Prostate gland (tissue), 2 donors: ENCODE results near the gene GPR180. TPM values are rescaled to one million over a fixed set of nuclear protein-coding genes. Genes with fewer than 3 reads are reported as not detected.
A peak's percentile ranks its signal among the peaks of the same experiment; 100 is the strongest.

Source experiments
- DNase-seq: peaks from one replicate; pipeline ENCODE4 v3.0.0-alpha.2; 2019; ENCODE audit warnings: low spot score
- H3K27ac ChIP-seq, 2 donors: fragments of 200-600 bp; sonication (generic); 2 replicates each; pipeline ENCODE4 v1.5.1; 2017 to 2019
- H3K27me3 ChIP-seq: fragments of 200-600 bp; sonication (generic); replicated peaks from 2 replicates; pipeline ENCODE4 v1.5.1; 2019; ENCODE audit not compliant: insufficient read depth
- H3K36me3 ChIP-seq, 2 donors: fragments of 200-600 bp; sonication (generic); 1 replicate in 1 of 2; 2 replicates in 1 of 2; pipeline versions ENCODE4 v1.5.1 to v1.8.1; 2017 to 2019
- H3K4me1 ChIP-seq: fragments of 200-600 bp; sonication (generic); replicated peaks from 2 replicates; pipeline ENCODE4 v1.5.1; 2019
- H3K4me3 ChIP-seq, 2 donors: fragments of 200-600 bp; sonication (generic); 2 replicates each; pipeline ENCODE4 v1.5.1; 2017 to 2019
- H3K9me3 ChIP-seq: fragments of 200-600 bp; sonication (generic); 2 replicates; pipeline ENCODE4 v1.5.1; 2017
- POLR2A ChIP-seq: fragments of 450-650 bp; IDR thresholded peaks from one replicate; pipeline ENCODE4 v1.6.1; 2016; ENCODE audit warnings: antibody characterized with exemption, mild to moderate bottlenecking
- POLR2AphosphoS5 ChIP-seq: sonication (generic); formaldehyde crosslinking; IDR thresholded peaks from one replicate; pipeline ENCODE4 v1.6.1; 2017; ENCODE audit warnings: antibody characterized with exemption
- WGBS: methylation state at CpG from one replicate; pipeline ENCODE4 v1.1.5; 2018; 5-methylcytosine and 5-hydroxymethylcytosine counted together
- intact Hi-C: fragments of 100-400 bp; cut with DNase I; formaldehyde crosslinking; loops from one replicate; pipeline ENCODE4 v1.14.2; 2022
- total RNA-seq, 2 donors: library from RNA; depleted of rRNA; stranded (reverse); fragments of >200 nt; gene quantifications; one replicate each; pipeline ENCODE4 v1.1.0, GENCODE V29; 2016
- TF ChIP-seq, protein P1 (sequence below), 4 experiments: fragments of 200-600 bp in 2 of 4; fragments of 450-650 bp in 2 of 4; sonication (generic) in 2 of 4; IDR thresholded peaks; 1 replicate in 3 of 4; 2 replicates in 1 of 4; pipeline ENCODE4 v1.5.1; 2016 to 2019; ENCODE audit warnings: antibody characterized with exemption in 4 of 4, mild to moderate bottlenecking in 2 of 4, moderate library complexity in 2 of 4

The GPR180 gene
- total RNA-seq, 2 donors from 2014 or later: 2.7 to 5.4 TPM

DNA sequence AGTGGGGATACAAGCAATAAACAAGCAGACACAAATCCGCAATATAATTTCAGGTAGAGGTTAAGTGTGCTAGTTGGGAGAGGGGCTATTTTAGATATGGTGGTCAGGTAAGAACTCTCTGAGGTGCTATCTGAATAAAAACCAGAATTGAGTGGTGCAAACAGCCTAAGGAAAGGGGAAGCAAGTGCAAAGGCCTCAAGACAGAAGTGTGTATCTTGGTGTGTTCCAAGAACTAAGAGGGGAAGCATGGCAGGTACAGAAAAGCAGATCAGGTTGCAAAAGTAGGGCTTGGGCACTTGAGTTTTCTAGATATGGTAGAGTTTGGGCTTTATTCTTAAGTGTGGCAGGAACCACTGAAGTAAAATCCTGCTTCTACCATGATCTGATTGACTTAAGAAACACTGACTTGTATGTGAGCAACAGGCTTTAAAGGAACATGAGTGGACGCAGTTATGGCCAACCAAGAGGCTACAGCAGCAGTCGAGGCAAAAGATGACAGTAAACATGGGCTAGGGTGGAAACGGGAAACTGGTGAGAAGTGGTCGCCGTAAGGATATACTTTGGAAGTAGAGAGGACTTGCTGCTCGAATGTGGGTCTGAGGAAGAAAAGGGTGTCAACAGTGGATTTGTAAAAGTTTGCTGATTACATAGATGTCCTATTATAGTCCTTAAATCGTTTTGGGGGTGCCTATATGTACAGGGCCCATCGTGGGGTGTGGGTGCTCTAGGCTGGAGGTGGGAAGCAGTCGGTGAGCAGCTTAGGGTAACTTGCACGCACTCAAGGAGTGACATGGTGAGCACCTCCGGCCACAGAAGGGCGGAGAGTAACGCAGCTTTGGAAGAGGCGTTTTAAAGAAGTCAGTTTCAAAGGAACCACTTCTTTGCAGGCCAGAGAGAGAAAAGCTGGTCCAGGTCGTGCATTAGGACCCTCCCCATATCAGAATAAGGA, 6.4 kb upstream of the GPR180 start:
- intact Hi-C loops: no loop called here
- peak overlapping the region; percentile 62 to 72 for H3K4me3 ChIP-seq
- no peaks in the 10 kb centered on the region for H3K27me3 ChIP-seq
- no peak for DNase-seq
- H3K36me3 ChIP-seq: no peaks in the 10 kb centered on the region
- H3K27ac ChIP-seq: peak overlapping the region; percentile 77 to 80
- no peak for TF ChIP-seq POLR2A
- TF ChIP-seq POLR2AphosphoS5: no peak
- TF ChIP-seq, protein P1, sequence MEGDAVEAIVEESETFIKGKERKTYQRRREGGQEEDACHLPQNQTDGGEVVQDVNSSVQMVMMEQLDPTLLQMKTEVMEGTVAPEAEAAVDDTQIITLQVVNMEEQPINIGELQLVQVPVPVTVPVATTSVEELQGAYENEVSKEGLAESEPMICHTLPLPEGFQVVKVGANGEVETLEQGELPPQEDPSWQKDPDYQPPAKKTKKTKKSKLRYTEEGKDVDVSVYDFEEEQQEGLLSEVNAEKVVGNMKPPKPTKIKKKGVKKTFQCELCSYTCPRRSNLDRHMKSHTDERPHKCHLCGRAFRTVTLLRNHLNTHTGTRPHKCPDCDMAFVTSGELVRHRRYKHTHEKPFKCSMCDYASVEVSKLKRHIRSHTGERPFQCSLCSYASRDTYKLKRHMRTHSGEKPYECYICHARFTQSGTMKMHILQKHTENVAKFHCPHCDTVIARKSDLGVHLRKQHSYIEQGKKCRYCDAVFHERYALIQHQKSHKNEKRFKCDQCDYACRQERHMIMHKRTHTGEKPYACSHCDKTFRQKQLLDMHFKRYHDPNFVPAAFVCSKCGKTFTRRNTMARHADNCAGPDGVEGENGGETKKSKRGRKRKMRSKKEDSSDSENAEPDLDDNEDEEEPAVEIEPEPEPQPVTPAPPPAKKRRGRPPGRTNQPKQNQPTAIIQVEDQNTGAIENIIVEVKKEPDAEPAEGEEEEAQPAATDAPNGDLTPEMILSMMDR (IDR thresholded peaks at IDR 0.05): no peak
- 6% methylated on average over 16 of the region's 16 CpGs for WGBS
- H3K9me3 ChIP-seq: no peaks in the 10 kb centered on the region
- no peaks in the 10 kb centered on the region for H3K4me1 ChIP-seq

DNA sequence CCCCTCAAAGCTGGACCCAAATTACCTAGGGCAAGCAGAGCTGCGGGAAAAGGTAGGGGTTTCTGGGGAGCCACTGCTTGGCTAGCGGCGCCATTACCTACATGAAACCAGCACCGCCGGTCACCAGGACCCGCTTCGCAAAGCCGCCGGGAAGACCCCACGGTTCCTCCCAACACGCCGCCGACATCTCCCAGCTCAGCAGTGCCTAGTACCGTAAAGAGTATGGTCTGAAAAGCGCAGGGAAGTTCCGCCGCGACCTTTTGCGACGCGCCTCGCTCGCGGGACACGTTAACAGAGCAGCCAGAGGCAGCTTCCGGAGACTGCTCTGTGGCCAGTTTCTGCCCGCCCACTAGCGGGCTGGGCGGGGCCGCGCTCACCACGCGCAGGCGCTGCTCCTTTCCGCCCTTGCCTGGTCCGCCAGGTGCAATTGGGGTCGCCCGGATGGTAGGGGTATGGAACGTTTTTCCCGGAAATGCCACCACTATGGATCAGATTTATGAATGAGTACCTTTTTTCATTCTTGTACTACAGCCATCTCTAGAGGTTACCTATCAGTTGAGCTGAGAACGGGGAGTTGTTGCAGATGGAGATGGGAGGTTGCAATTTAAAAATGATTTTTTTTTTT, 5.6 kb upstream of the GPR180 start, which contains the start of gene TGDS:
Gene TGDS (minus strand): TSS at position 203 of the 625 bp plus-strand sequence. CDS start 16 bp downstream, at position 187.
- Histone ChIP-seq H3K4me1 (no peaks in the 10 kb centered on the region), H3K4me3 (peak within 1 kb of the TSS; percentile 62 to 72), H3K27ac (peak within 1 kb of the TSS; percentile 77 to 80), H3K36me3 (no peaks in the 10 kb centered on the region), H3K27me3 (no peaks in the 10 kb centered on the region), H3K9me3 (no peaks in the 10 kb centered on the region)
- peak; percentile 91 for TF ChIP-seq POLR2A
- TF ChIP-seq, protein P1 (IDR thresholded peaks at IDR 0.05): peak in 3 of 4 experiments; percentile 18 to 42 (median 36)
- peak; percentile 93 for TF ChIP-seq POLR2AphosphoS5
- peak; percentile 88 for DNase-seq
- under 1% methylated on average over 41 of the region's 41 CpGs for WGBS
- intact Hi-C loops: no loop called here

DNA sequence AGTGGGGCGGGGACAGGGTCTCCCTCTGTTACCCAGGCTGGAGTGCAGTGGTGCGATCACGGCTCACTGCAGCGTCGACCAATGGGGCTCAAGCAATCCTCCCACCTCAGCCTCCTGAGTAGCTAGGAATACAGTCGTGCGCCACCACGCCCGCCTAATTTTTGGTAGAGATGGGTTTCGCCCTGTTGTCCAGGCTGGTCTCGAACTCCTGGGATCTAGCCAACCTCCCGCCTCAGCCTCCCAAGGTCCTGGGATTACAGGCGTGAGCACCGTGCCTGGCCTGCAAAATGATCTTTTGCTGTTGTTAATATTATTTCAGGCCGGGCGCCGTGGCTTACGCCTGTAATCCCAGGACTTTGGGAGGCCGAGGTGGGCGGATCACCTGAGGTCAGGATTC, 5.1 kb upstream of the GPR180 start:
- TF ChIP-seq, protein P1 (IDR thresholded peaks at IDR 0.05): no peak
- no peak for TF ChIP-seq POLR2AphosphoS5
- TF ChIP-seq POLR2A: no peak
- no peaks in the 10 kb centered on the region for H3K4me1 ChIP-seq
- peak overlapping the region; percentile 62 to 72 for H3K4me3 ChIP-seq
- intact Hi-C loops: no loop called here
- H3K27ac ChIP-seq: peak overlapping the region; percentile 77 to 80
- H3K9me3 ChIP-seq: no peaks in the 10 kb centered on the region
- no peak for DNase-seq
- H3K27me3 ChIP-seq: no peaks in the 10 kb centered on the region
- WGBS: 75% methylated on average over 20 of the region's 20 CpGs
- H3K36me3 ChIP-seq: no peaks in the 10 kb centered on the region

DNA sequence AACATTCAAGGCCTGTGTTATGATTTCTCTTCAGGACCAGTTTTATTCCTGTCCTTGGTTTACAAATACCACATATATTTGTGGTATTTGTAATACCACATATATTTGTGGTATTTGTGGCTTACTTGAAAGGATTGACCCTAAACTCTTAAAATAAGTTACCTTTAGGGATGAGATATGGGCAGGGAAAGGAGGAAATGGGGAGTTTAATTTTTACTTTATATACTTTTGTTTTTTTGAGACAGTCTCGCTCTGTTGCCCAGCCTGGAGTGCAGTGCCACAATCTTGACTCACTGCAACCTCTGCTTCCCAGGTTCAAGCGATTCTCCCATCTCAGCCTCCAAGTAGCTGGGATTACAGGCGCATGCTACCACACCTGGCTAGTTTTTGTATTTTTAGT, 3.4 kb upstream of the GPR180 start:
- TF ChIP-seq POLR2AphosphoS5: no peak
- TF ChIP-seq, protein P1 (IDR thresholded peaks at IDR 0.05): no peak
- no peak for TF ChIP-seq POLR2A
- Histone ChIP-seq H3K27ac (no peak overlapping the region), H3K36me3 (no peaks in the 10 kb centered on the region), H3K9me3 (no peaks in the 10 kb centered on the region), H3K4me1 (no peaks in the 10 kb centered on the region), H3K4me3 (no peak overlapping the region), H3K27me3 (no peaks in the 10 kb centered on the region)
- DNase-seq: no peak
- intact Hi-C loops: no loop called here
- WGBS: 100% methylated on average over 3 of the region's 3 CpGs
